Parathyroid adenoma (tissue), 2 donors: ENCODE data around the gene VWA5B1.

Source experiments
- H2AFZ ChIP-seq: fragments of 300-600 bp; sonication (generic); one replicate; pipeline ENCODE4 v1.7.0; 2017; ENCODE audit warnings: antibody characterized with exemption, mild to moderate bottlenecking
- H3K27ac ChIP-seq: fragments of 300-600 bp; sonication (generic); one replicate; pipeline ENCODE4 v1.7.0; 2017
- H3K27me3 ChIP-seq: fragments of 300-600 bp; sonication (generic); one replicate; pipeline ENCODE4 v1.7.0; 2017; ENCODE audit warnings: low read length; ENCODE audit not compliant: control insufficient read depth, insufficient read depth
- H3K36me3 ChIP-seq: fragments of 300-600 bp; sonication (generic); one replicate; pipeline ENCODE4 v1.7.0; 2017; ENCODE audit warnings: low read length; ENCODE audit not compliant: control insufficient read depth, insufficient read depth
- H3K4me1 ChIP-seq: fragments of 300-600 bp; sonication (generic); one replicate; pipeline ENCODE4 v1.7.0; 2017; ENCODE audit warnings: control low read depth
- H3K4me2 ChIP-seq: fragments of 300-600 bp; sonication (generic); one replicate; pipeline ENCODE4 v1.7.0; 2017; ENCODE audit warnings: low read length
- H3K4me3 ChIP-seq: fragments of 300-600 bp; sonication (generic); one replicate; pipeline ENCODE4 v1.7.0; 2017; ENCODE audit warnings: low read depth, low read length
- H3K79me2 ChIP-seq: fragments of 300-600 bp; sonication (generic); one replicate; pipeline ENCODE4 v1.7.0; 2017; ENCODE audit warnings: control low read depth
- H3K9ac ChIP-seq: fragments of 300-600 bp; sonication (generic); one replicate; pipeline ENCODE4 v1.7.0; 2017; ENCODE audit warnings: mild to moderate bottlenecking
- H3K9me3 ChIP-seq: fragments of 300-600 bp; sonication (generic); one replicate; pipeline ENCODE4 v1.7.0; 2017; ENCODE audit warnings: low read length; ENCODE audit not compliant: control insufficient read depth
- TF ChIP-seq, protein P1 (sequence below): fragments of 300-600 bp; sonication (generic); IDR thresholded peaks from one replicate; pipeline ENCODE4 v1.7.0; 2017; ENCODE audit warnings: antibody characterized with exemption, mild to moderate bottlenecking
- donor health status: primary hyperparathyroidism.

The VWA5B1 gene

DNA sequence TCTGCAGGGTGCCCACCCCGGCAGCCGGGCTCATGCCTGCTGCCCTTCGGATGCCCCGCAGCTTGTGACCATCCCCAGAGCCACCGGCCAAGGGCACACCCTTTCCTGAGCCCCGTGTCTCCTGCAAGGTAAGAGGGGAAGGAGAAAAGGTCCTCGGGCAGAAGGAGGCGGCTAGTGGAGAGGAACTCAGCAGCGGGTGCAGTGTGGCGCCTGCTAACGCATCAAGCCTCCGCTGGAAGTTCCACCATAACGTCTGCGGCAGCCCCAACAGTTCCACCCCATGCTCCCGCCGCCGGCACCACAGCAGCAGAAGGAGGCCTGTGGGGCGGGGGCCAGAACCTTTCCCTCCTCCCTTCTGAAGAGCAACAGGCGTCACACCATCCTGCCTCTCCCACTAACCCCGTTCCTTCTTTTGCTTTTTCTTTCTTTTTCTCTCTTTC lies 990 bp downstream of the VWA5B1 start:
- Histone ChIP-seq H3K27me3 (no peaks in the 10 kb centered on the region), H3K9me3 (no peaks in the 10 kb centered on the region), H3K36me3 (no peaks in the 10 kb centered on the region), H3K4me1 (peaks cover 10% of the 10 kb centered on the region), H3K4me2 (peak overlapping the region; percentile 39), H3K9ac (no peak overlapping the region), H3K79me2 (no peaks in the 10 kb centered on the region), H3K4me3 (no peak overlapping the region), H3K27ac (no peak overlapping the region), H2AFZ (no peak overlapping the region)
- TF ChIP-seq, protein P1, sequence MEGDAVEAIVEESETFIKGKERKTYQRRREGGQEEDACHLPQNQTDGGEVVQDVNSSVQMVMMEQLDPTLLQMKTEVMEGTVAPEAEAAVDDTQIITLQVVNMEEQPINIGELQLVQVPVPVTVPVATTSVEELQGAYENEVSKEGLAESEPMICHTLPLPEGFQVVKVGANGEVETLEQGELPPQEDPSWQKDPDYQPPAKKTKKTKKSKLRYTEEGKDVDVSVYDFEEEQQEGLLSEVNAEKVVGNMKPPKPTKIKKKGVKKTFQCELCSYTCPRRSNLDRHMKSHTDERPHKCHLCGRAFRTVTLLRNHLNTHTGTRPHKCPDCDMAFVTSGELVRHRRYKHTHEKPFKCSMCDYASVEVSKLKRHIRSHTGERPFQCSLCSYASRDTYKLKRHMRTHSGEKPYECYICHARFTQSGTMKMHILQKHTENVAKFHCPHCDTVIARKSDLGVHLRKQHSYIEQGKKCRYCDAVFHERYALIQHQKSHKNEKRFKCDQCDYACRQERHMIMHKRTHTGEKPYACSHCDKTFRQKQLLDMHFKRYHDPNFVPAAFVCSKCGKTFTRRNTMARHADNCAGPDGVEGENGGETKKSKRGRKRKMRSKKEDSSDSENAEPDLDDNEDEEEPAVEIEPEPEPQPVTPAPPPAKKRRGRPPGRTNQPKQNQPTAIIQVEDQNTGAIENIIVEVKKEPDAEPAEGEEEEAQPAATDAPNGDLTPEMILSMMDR, result no peak

DNA sequence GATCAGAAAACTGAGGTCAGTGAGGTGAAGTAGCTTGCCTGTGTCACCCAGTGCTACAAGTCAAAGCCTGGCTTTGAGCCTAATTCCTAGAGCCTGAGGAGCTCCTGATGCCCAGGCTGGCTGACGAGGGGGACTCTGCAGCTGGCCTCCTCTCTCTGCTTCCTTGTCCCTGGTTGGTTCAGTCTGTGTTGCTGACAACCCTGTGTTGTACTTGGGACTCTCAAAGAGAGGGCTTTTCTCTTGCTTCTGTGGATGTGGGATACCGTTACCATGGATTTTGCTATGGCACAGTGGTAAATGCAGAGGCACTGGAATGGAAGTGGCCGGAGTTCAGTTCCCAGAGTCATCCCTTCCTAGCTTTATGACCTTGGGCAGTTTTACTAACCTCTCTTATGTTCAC lies 8.0 kb downstream of the VWA5B1 start:
- Histone ChIP-seq H2AFZ (no peak overlapping the region), H3K4me1 (peaks cover 6% of the 10 kb centered on the region), H3K27ac (no peak overlapping the region), H3K4me2 (no peak overlapping the region), H3K27me3 (no peaks in the 10 kb centered on the region), H3K36me3 (no peaks in the 10 kb centered on the region), H3K4me3 (no peak overlapping the region), H3K9ac (no peak overlapping the region), H3K9me3 (no peaks in the 10 kb centered on the region), H3K79me2 (no peaks in the 10 kb centered on the region)
- TF ChIP-seq, protein P1, result no peak

DNA sequence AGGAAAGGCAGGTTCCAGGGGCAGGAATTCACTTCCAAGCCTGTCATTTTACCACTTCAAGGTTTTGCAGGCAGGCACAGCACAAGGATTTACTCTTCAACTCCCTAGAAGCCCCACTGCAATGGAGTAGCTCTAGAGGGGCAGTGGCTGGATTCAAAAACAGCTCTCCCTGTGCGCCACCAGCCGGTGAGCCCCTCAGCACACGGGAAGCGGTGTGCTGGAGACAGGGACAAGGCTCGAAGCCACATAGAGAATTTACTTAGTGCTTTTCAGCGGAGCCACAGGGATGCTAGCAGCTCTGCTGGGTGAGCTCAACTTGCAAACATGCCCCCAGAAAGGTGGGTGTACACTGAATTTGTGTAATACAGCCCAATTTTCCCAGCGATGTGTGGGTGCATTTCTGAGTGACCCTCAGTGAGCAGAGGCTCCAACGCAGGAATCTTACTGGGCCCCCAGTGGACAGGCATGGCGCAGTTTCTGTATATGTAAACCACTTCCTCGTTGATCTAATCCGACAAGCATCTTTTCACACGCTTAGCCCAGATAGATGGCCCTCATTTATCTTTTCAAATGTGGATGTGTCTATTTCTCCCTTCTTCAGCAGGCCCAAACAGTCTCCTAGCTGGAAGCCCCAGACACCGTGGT lies 10.9 kb downstream of the VWA5B1 start:
- H2AFZ ChIP-seq, result no peak overlapping the region

DNA sequence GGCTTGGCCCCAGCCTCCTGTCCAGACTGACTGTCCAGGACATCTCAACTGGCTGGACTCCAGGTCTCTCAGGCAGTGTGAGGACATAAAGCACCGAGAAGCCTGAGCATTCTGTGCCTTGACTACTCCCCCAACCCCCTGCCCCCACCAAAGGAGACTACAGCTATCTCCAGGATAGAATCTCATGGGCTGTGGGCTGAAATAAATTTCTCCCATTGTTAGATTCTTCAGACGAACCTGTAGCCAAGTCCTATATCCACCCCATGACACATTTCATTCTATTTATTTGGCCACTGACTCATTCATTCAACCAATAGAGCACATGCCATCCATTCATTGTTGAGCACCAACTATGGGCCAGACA lies 11.4 kb downstream of the VWA5B1 start:
- Histone ChIP-seq H3K4me2 (no peak overlapping the region), H3K27me3 (no peaks in the 10 kb centered on the region), H3K4me1 (no peaks in the 10 kb centered on the region), H3K36me3 (no peaks in the 10 kb centered on the region), H2AFZ (no peak overlapping the region), H3K27ac (no peak overlapping the region), H3K9ac (no peak overlapping the region), H3K9me3 (no peaks in the 10 kb centered on the region), H3K79me2 (no peaks in the 10 kb centered on the region), H3K4me3 (no peak overlapping the region)
- TF ChIP-seq, protein P1, result no peak

More for the DNA sequence above, 10.9 kb downstream of the VWA5B1 start:
- Histone ChIP-seq H3K79me2 (no peaks in the 10 kb centered on the region), H3K4me1 (no peaks in the 10 kb centered on the region), H3K4me2 (no peak overlapping the region), H3K9ac (no peak overlapping the region), H3K4me3 (no peak overlapping the region), H3K36me3 (no peaks in the 10 kb centered on the region), H3K27me3 (no peaks in the 10 kb centered on the region), H3K9me3 (no peaks in the 10 kb centered on the region), H3K27ac (no peak overlapping the region)
- TF ChIP-seq, protein P1, result no peak

DNA sequence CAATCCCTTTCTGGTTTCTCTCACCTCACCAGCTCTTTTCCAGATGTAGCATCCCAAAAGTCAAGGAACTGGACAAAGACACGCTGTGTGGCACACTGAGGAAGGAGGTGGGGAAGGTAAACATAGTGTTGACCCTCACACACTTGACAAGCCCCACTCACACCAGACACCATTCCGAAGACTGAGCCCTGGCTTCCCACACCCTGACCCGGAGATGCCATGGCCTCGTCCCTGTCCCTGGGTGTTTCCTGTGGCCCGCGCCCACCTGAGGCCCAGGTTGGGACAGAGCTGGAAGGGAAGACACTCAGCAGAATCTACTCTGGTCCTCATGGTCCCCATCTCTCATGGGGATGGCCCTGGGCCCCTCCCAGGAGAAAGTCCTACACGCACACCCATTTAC lies 16.4 kb downstream of the VWA5B1 start:
- Histone ChIP-seq H3K9me3 (no peaks in the 10 kb centered on the region), H3K4me3 (no peak overlapping the region), H3K27ac (no peak overlapping the region), H3K9ac (no peak overlapping the region), H3K4me2 (no peak overlapping the region), H2AFZ (no peak overlapping the region), H3K79me2 (no peaks in the 10 kb centered on the region), H3K36me3 (no peaks in the 10 kb centered on the region), H3K4me1 (peaks cover 4% of the 10 kb centered on the region), H3K27me3 (no peaks in the 10 kb centered on the region)
- TF ChIP-seq, protein P1, result no peak
